ENCODE data around the gene CDKL2.

CDKL2 gene

DNA sequence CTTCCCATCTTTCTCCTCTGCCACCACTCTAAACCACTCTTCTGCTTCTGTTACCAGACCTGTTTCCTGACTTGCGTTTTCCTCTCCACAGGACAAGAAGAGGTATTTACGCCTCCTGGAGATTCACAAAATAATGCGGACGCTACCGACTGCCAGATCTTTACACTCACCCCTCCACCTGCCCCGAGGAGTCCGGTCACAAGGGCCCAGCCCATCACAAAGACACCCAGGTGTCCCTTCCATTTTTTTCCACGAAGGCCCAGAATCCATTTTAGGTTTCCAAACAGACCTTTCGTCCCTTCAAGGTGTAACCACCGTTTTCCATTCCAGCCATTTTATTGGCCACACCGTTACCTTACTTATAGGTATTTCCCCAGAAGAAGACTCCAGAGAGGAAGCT is 66.3 kb downstream of the CDKL2 start:
- no peak overlapping the region for H3K4me3 ChIP-seq (ENCODE audit: low read length)
- no peak for DNase-seq (ENCODE audit: low read depth)
- TF ChIP-seq, protein P1, sequence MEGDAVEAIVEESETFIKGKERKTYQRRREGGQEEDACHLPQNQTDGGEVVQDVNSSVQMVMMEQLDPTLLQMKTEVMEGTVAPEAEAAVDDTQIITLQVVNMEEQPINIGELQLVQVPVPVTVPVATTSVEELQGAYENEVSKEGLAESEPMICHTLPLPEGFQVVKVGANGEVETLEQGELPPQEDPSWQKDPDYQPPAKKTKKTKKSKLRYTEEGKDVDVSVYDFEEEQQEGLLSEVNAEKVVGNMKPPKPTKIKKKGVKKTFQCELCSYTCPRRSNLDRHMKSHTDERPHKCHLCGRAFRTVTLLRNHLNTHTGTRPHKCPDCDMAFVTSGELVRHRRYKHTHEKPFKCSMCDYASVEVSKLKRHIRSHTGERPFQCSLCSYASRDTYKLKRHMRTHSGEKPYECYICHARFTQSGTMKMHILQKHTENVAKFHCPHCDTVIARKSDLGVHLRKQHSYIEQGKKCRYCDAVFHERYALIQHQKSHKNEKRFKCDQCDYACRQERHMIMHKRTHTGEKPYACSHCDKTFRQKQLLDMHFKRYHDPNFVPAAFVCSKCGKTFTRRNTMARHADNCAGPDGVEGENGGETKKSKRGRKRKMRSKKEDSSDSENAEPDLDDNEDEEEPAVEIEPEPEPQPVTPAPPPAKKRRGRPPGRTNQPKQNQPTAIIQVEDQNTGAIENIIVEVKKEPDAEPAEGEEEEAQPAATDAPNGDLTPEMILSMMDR (conservative IDR thresholded peaks at IDR 0.05; ENCODE audit: low read depth, low read length), result no peak

DNA sequence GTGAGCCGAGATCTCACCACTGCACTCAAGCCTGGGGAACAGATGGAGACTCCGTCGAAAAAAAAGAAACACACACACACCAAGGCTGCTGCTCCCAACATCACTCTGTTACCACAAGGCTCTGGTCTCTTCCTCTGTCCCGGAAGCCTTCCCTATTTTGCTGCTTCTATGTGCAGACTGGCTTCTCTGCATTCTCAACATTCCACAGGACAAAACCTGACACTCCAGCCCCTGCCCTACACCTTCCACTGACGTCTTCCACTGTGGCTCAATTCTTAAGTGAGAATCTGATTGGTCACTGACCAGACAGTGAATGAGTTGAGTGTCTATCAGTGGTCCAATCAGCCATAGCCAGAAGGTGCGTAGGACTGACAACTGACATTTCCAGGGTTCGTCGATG is 68.5 kb downstream of the CDKL2 start:
- TF ChIP-seq, protein P1 (conservative IDR thresholded peaks at IDR 0.05; ENCODE audit: low read depth, low read length), result no peak
- DNase-seq (ENCODE audit: low read depth), result no peak
- no peak overlapping the region for H3K4me3 ChIP-seq (ENCODE audit: low read length)

DNA sequence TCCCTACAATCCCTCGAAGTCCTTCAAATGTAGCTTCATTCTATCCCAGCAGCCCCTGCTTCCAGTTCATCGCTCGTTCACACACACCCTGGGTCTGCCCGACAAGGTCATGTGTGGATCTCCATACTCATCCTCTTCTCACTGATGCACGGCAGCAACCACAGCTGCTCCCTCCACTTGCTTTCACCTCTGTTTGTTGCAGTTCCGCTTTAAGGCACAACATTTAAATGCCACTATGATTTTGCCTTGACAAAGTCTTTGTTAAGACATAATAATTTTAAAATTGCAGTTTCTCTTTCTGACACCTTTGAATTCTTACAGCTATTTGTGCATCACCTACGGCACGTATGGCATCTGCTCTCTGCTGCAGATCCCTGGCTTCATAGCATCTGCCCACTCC is 72.6 kb downstream of the CDKL2 start:
- TF ChIP-seq, protein P1 (conservative IDR thresholded peaks at IDR 0.05; ENCODE audit: low read depth, low read length), result no peak
- H3K4me3 ChIP-seq (ENCODE audit: low read length), result no peak overlapping the region
- no peak for DNase-seq (ENCODE audit: low read depth)

DNA sequence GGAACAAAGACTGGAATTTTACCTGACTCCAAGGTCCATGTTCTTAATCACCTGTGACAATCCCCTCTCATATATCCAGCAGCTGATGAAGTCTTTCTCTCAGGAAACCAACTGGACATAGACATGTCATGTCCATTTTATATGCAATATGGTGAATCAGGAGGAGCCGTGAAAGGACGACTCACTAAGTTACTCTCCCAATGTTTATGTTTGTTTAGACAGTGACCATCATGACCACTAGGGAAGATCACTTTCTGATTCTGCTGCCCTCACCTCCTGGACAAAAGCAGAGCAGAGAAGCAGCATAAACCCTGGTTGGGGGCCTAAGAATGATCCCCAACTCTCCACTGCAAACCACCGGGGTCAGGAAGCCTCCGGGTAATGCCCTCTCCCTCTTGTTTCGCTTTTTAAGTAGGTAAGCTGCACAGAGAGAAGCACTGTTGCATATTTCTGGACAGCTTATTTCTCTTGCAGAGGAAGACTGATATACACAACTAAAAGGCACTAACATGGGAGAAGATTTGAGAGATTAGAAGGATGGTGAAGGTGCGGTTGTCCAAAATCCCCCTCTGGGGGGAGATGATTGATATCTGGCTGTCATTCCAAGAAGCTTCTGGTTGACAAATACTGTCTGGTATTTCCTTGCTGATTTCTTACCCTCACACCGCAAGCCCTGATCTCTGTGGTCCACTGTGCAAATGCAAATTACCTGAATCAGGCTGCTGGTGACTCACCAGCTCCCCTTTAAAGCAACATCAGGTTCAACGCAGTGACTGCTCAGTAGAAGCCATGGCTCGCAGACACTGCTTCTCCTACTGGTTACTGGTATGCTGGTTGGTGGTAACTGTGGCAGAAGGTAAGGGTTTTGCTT is 74.8 kb downstream of the CDKL2 start, which contains the start of gene ODAPH:
TSS of gene ODAPH (plus strand) at position 773 of the 871 bp plus-strand sequence. CDS start at position 790, 17 bp downstream.
- TF ChIP-seq, protein P1 (conservative IDR thresholded peaks at IDR 0.05; ENCODE audit: low read depth, low read length), result no peak
- DNase-seq (ENCODE audit: low read depth), result no peak
- no peak within 1 kb of the TSS for H3K4me3 ChIP-seq (ENCODE audit: low read length)

DNA sequence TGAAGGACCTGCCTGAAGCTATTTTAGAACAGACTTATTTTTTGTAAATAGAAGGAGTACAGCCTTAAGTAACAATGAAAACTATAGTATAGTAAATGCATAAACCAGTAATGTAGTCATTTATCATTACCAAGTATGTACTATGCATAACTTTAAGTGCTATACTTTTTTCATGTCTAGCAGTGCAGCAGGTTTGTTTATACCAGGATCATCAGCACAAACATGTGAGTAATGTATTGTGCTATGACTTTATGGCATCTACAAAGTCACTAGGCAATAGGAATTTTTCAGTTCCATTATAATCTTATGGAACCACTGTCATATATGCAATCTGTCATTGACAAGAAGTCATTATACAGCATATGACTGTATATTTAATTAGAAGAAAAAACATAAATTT is 77.9 kb downstream of the CDKL2 start:
- no peak overlapping the region for H3K4me3 ChIP-seq (ENCODE audit: low read length)
- TF ChIP-seq, protein P1 (conservative IDR thresholded peaks at IDR 0.05; ENCODE audit: low read depth, low read length), result no peak
- DNase-seq (ENCODE audit: low read depth), result no peak

DNA sequence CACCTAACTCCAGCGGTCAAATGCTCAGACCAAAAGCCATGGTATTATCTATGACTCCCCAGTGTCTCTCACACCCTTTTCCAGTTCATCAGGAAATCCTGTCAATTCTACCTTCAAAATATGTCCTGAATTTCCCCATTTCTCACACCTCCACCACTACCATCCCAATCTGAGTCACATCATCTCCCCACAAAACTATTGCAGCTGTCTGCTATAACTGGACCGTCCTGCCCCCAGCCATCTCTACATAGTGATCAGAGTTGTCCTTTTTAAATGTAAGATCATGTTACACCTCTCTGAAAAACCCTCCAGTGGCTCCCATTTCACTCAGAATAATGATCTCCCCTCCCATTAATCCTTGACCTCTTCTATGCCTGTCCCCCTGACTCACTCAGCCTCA is 81.3 kb downstream of the CDKL2 start:
- H3K4me3 ChIP-seq (ENCODE audit: low read length), result no peak overlapping the region
- no peak for DNase-seq (ENCODE audit: low read depth)
- TF ChIP-seq, protein P1 (conservative IDR thresholded peaks at IDR 0.05; ENCODE audit: low read depth, low read length), result no peak
